Spleen (tissue), 7 donors: ENCODE data around the gene CBL.

Experiments used
- POLR2A ChIP-seq, 3 donors: fragments of 450-650 bp; IDR thresholded peaks; one replicate each; pipeline ENCODE4 v1.5.1; 2017; ENCODE audit warnings: antibody characterized with exemption in 3 of 3, mild to moderate bottlenecking in 1 of 3
- POLR2AphosphoS5 ChIP-seq, 3 donors: sonication (generic); formaldehyde crosslinking; IDR thresholded peaks; one replicate each; pipeline ENCODE4 v1.5.1; 2017; ENCODE audit warnings: antibody characterized with exemption in 3 of 3
- TF ChIP-seq, protein P1 (sequence below), 11 experiments: fragments of 200-600 bp in 7 of 11; fragments of 450-650 bp in 4 of 11; sonication (generic) in 4 of 11; IDR thresholded peaks in 8 of 11; conservative IDR thresholded peaks in 3 of 11; 1 replicate in 7 of 11; 2 replicates in 4 of 11; pipeline versions ENCODE4 v1.4.0 to v1.8.0; 2016 to 2021; ENCODE audit warnings: antibody characterized with exemption in 11 of 11, inconsistent platforms in 4 of 11, mild to moderate bottlenecking in 1 of 11
- donor health status: DM: no; HTN: no; CAD: no; lungs with moderate emphysema.
- donor health status: DM: no; HTN: no; CAD: no.
- donor health status: DM: no; HTN: no; CAD: no.

DNA sequence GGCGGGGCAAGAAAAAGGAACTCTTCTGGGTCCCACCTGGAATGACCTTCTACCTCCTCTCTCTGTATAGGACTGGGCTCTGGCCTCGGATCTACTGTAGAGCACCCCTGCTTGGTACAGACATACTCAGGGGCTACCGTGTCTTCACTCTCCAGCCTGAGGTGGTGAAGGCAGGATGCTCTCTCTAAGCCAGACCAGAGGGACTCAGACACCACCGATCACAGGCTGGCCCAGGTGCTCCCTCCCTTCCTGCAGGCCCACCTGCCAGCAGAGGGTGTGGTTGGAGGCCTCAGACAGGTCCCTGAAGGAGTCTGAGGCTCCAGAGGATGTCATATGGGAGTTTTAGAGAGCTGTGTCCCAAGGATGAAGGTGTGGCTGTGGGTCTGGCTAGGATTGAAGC, 16.7 kb upstream of the CBL start:
- TF ChIP-seq, protein P1, sequence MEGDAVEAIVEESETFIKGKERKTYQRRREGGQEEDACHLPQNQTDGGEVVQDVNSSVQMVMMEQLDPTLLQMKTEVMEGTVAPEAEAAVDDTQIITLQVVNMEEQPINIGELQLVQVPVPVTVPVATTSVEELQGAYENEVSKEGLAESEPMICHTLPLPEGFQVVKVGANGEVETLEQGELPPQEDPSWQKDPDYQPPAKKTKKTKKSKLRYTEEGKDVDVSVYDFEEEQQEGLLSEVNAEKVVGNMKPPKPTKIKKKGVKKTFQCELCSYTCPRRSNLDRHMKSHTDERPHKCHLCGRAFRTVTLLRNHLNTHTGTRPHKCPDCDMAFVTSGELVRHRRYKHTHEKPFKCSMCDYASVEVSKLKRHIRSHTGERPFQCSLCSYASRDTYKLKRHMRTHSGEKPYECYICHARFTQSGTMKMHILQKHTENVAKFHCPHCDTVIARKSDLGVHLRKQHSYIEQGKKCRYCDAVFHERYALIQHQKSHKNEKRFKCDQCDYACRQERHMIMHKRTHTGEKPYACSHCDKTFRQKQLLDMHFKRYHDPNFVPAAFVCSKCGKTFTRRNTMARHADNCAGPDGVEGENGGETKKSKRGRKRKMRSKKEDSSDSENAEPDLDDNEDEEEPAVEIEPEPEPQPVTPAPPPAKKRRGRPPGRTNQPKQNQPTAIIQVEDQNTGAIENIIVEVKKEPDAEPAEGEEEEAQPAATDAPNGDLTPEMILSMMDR (IDR thresholded peaks at IDR 0.05 in 8 of 11, conservative IDR thresholded peaks at IDR 0.05 in 3 of 11): no peak
- TF ChIP-seq POLR2A (IDR thresholded peaks at IDR 0.05): no peak
- no peak for TF ChIP-seq POLR2AphosphoS5 (IDR thresholded peaks at IDR 0.05)
